GM12878 (cell line): ENCODE measurements around the gene SERPINH1. TPM values are rescaled to one million over a fixed set of nuclear protein-coding genes. Genes with fewer than 3 reads are reported as not detected.

Experiments used
- ATAC-seq: fragments of 200-7000 bp; cut with Tn5 transposase; 3 replicates; pipeline ENCODE4 v1.9.1; 2020; ENCODE audit warnings: mild to moderate bottlenecking, moderate library complexity
- BruUV-seq: library from RNA; stranded (reverse); fragments of 400-500 nt; replicated peaks from 2 replicates; lab custom pipeline; 2021; lab: Mats Ljungman, UMichigan
- CTCF ChIA-PET: fragments of 300-600 bp; sonication (Branson Sonifier 250); formaldehyde crosslinking; extraction: SDS; loops from one replicate; lab custom pipeline; 2021; ENCODE audit warnings: inconsistent platforms; lab: Yijun Ruan, JAX
- POLR2A ChIA-PET: fragments of 350-600 bp; formaldehyde crosslinking; extraction: SDS; loops from one replicate; lab custom pipeline; 2021; ENCODE audit warnings: inconsistent platforms; lab: Charles Lee
- RAD21 ChIA-PET: fragments of 300-600 bp; sonication (Branson Sonifier 250); formaldehyde crosslinking; loops from one replicate; lab custom pipeline; 2023; ENCODE audit warnings: antibody characterized with exemption; ENCODE audit not compliant: unreplicated experiment; lab: Charles Lee
- SMC1A ChIA-PET: fragments of 300-600 bp; sonication (Branson Sonifier 250); formaldehyde crosslinking; loops from one replicate; lab custom pipeline; 2023; ENCODE audit not compliant: unreplicated experiment, uncharacterized antibody; lab: Charles Lee
- DNase-seq: peaks from one replicate; pipeline ENCODE4 v3.0.0-alpha.2; 2011; ENCODE audit warnings: low read depth, low spot score
- FAIRE-seq: peaks from 3 replicates; lab custom pipeline; 2011; peaks lifted over from hg19 to GRCh38; lab: Jason Lieb, UNC
- H2AFZ ChIP-seq: 2 replicates; pipeline ENCODE4 v1.6.0; 2011; ENCODE audit warnings: low read depth, low read length, control low read depth; ENCODE audit not compliant: control insufficient read depth
- H3K27ac ChIP-seq: 2 replicates; pipeline ENCODE4 v1.5.1; 2011; ENCODE audit warnings: control low read depth; ENCODE audit not compliant: control insufficient read depth, insufficient read depth
- H3K27me3 ChIP-seq, 2 experiments: replicated peaks in 1 of 2; 2 replicates each; pipeline versions ENCODE4 v1.6.0 to v1.6.1; 2011; ENCODE audit warnings: low read length in 1 of 2; ENCODE audit not compliant: control insufficient read depth in 2 of 2, insufficient read depth in 2 of 2
- H3K36me3 ChIP-seq, 2 experiments: 2 replicates each; pipeline ENCODE4 v1.5.1; 2011; ENCODE audit warnings: low read length in 1 of 2; ENCODE audit not compliant: control insufficient read depth in 2 of 2, insufficient read depth in 2 of 2
- H3K4me1 ChIP-seq: 2 replicates; pipeline ENCODE4 v1.6.1; 2011; ENCODE audit warnings: mild to moderate bottlenecking, low read length, moderate library complexity, mixed read lengths; ENCODE audit not compliant: control insufficient read depth, insufficient read depth
- H3K4me2 ChIP-seq: 2 replicates; pipeline ENCODE4 v1.6.0; 2011; ENCODE audit warnings: control low read depth; ENCODE audit not compliant: control insufficient read depth, insufficient read depth
- H3K4me3 ChIP-seq: fragments of 200-600 bp; sonication (generic); 2 replicates; pipeline ENCODE4 v1.5.1; 2016
- H3K79me2 ChIP-seq: 2 replicates; pipeline ENCODE4 v1.6.0; 2011; ENCODE audit warnings: low read length; ENCODE audit not compliant: control insufficient read depth, insufficient read depth
- H3K9ac ChIP-seq: 2 replicates; pipeline ENCODE4 v1.8.0; 2011; ENCODE audit warnings: low read length, control low read depth, mixed read lengths; ENCODE audit not compliant: control insufficient read depth, insufficient read depth
- H3K9me3 ChIP-seq: replicated peaks from 3 replicates; pipeline ENCODE4 v1.5.1; 2011; ENCODE audit warnings: mild to moderate bottlenecking, low read length; ENCODE audit not compliant: control insufficient read depth, insufficient read depth
- H4K20me1 ChIP-seq: 2 replicates; pipeline ENCODE4 v1.6.0; 2011; ENCODE audit not compliant: control insufficient read depth, insufficient read depth
- ASH2L ChIP-seq: fragments of 300-600, 200-600 bp; sonication (generic); IDR thresholded peaks from 2 replicates; pipeline ENCODE4 v1.6.1; 2017; ENCODE audit warnings: low read depth, mild to moderate bottlenecking, borderline replicate concordance
- ATF2 ChIP-seq: IDR thresholded peaks from 2 replicates; pipeline ENCODE4 v1.6.1; 2012; ENCODE audit warnings: low read length, inconsistent platforms
- CREB1 ChIP-seq: IDR thresholded peaks from 2 replicates; pipeline ENCODE4 v1.6.1; 2012; ENCODE audit warnings: low read depth, mild to moderate bottlenecking, inconsistent platforms
- ESRRA ChIP-seq: IDR thresholded peaks from 2 replicates; pipeline ENCODE4 v1.6.1; 2012; ENCODE audit warnings: mild to moderate bottlenecking, low read length, improper control_type of control experiment
- JUNB ChIP-seq: IDR thresholded peaks from 2 replicates; pipeline ENCODE4 v1.6.1; 2016; ENCODE audit warnings: antibody characterized with exemption, mild to moderate bottlenecking
- MEF2A ChIP-seq: IDR thresholded peaks from 2 replicates; pipeline ENCODE4 v1.6.1; 2011; ENCODE audit warnings: low read depth, mild to moderate bottlenecking, low read length, moderate library complexity; ENCODE audit not compliant: insufficient read depth
- NRF1 ChIP-seq: conservative IDR thresholded peaks from 2 replicates; pipeline ENCODE4 v1.6.1; 2011; ENCODE audit warnings: mild to moderate bottlenecking, low read depth, low read length, improper control_type of control experiment
- PAX8 ChIP-seq: fragments of 450-650 bp; IDR thresholded peaks from 2 replicates; pipeline ENCODE4 v1.6.1; 2017; ENCODE audit warnings: mild to moderate bottlenecking, moderate library complexity
- RCOR1 ChIP-seq: conservative IDR thresholded peaks from 2 replicates; pipeline ENCODE4 v1.6.1; 2012; ENCODE audit warnings: low read depth, low read length, improper control_type of control experiment
- RFX5 ChIP-seq: IDR thresholded peaks from 2 replicates; pipeline ENCODE4 v1.6.1; 2011; ENCODE audit warnings: low read depth, low read length, improper control_type of control experiment
- SUZ12 ChIP-seq: fragments of 200-600 bp; sonication (generic); IDR thresholded peaks from one replicate; pipeline ENCODE4 v1.6.1; 2018; ENCODE audit warnings: antibody characterized with exemption, mild to moderate bottlenecking; ENCODE audit not compliant: unreplicated experiment
- WRNIP1 ChIP-seq: IDR thresholded peaks from 2 replicates; pipeline ENCODE4 v1.6.1; 2011; ENCODE audit warnings: low read depth, low read length, improper control_type of control experiment, borderline replicate concordance
- ZBTB11 ChIP-seq: fragments of 450-650 bp; formaldehyde crosslinking; IDR thresholded peaks from 2 replicates; pipeline ENCODE4 v1.5.0; 2022; ENCODE audit warnings: mild to moderate bottlenecking, missing genetic modification characterization
- ZBTB33 ChIP-seq: fragments of 450-650 bp; IDR thresholded peaks from 2 replicates; pipeline ENCODE4 v1.6.1; 2017; ENCODE audit warnings: mild to moderate bottlenecking
- ZNF592 ChIP-seq: fragments of 450-650 bp; IDR thresholded peaks from 2 replicates; pipeline ENCODE4 v1.6.1; 2017; ENCODE audit warnings: mild to moderate bottlenecking, moderate library complexity
- WGBS: methylation state at CpG from one replicate; pipeline ENCODE4 v1.1.6; 2016; ENCODE audit warnings: low lambda C conversion rate; ENCODE audit not compliant: insufficient replicate concordance, insufficient coverage; ENCODE audit errors: missing lambda C conversion rate; 5-methylcytosine and 5-hydroxymethylcytosine counted together
- in situ Hi-C: fragments of 300-500 bp; cut with MboI; formaldehyde crosslinking; loops from 9 replicates; pipeline ENCODE4 v1.14.3; 2018; ENCODE audit warnings: mixed read lengths
- intact Hi-C: fragments of 100-400 bp; cut with micrococcal nuclease; formaldehyde crosslinking; loops from one replicate; pipeline ENCODE4 v1.14.2; 2022; ENCODE audit not compliant: unreplicated experiment
- polyA plus RNA-seq, 11 experiments: library from polyadenylated mRNA; depleted of rRNA in 4 of 11; unstranded in 6 of 11; stranded (reverse) in 5 of 11; fragments of >200 nt; fragmentation: Nextera tagmentation in 4 of 11; fragmentation: Illumina TruSeq in 1 of 11; extraction: Ambion mirVana in 4 of 11; extraction: Trizol in 1 of 11; gene quantifications; 1 replicate in 1 of 11; 2 replicates in 10 of 11; pipeline versions ENCODE4 v1.2.1 to v1.2.3, GENCODE V29; 2011 to 2016; ENCODE audit warnings: inconsistent platforms in 2 of 11, missing spikeins in 2 of 11, low read depth in 1 of 11
- total RNA-seq, 4 experiments: library from RNA; depleted of rRNA in 3 of 4; stranded (reverse); fragments of >200 nt in 3 of 4; fragmentation: Illumina TruSeq in 1 of 4; extraction: Trizol in 1 of 4; gene quantifications; 2 replicates each; pipeline versions ENCODE4 v1.2.1 to v1.2.3, GENCODE V29; 2013 to 2021

SERPINH1 gene
- total and polyA plus RNA-seq, 10 of the 15 experiments (the other 5 are each of a cell fraction or from before 2014, with no cell fraction given), result 0.34 to 19.8 (median 13.7) TPM

- Histone ChIP-seq H4K20me1 (no peaks in the 10 kb centered on the region), H3K27ac (no peak overlapping the region), H3K27me3 (no peaks in the 10 kb centered on the region), H3K4me2 (no peak overlapping the region), H3K36me3 (no peaks in the 10 kb centered on the region), H3K4me1 (peaks cover 13% of the 10 kb centered on the region; the same call in 1 of the 2 replicates), H3K4me3 (no peak overlapping the region), H3K9ac (no peak overlapping the region), H3K79me2 (no peaks in the 10 kb centered on the region), H2AFZ (no peak overlapping the region; the same call in 1 of the 2 replicates), H3K9me3 (no peaks in the 10 kb centered on the region)
- intact Hi-C loops (no loop called here), in situ Hi-C loops (no loop called here)
- ChIA-PET CTCF (no interaction called here), RAD21 (no interaction called here), SMC1A (no interaction called here), POLR2A (no interaction called here)
- BruUV-seq, result no TSS peak
- 0% methylated on average over 1 of the region's 1 CpG for WGBS
- ATAC-seq, result no peak
- no peak for FAIRE-seq
- DNase-seq, result no peak
- TF ChIP-seq ZBTB11 (CRISPR knock-in tag) (no peak), WRNIP1 (no peak), RCOR1 (no peak), CREB1 (no peak), ZBTB33 (no peak), ASH2L (no peak), ESRRA (no peak), ATF2 (no peak), MEF2A (no peak), SUZ12 (no peak), NRF1 (no peak), PAX8 (no peak), JUNB (no peak), RFX5 (no peak), ZNF592 (no peak)
These were observed 17.8 kb downstream of the SERPINH1 start for GRCh38 chr11:75579841-75580240.
